ENCODE data around the gene FAM229A. TPM values are rescaled to one million over a fixed set of nuclear protein-coding genes. Genes with fewer than 3 reads are reported as not detected.

Gene FAM229A
- total and polyA plus RNA-seq, 2 of the 8 experiments (the other 6 are each of a cell fraction or from before 2014, with no cell fraction given): 4.1 to 4.2 TPM

DNA sequence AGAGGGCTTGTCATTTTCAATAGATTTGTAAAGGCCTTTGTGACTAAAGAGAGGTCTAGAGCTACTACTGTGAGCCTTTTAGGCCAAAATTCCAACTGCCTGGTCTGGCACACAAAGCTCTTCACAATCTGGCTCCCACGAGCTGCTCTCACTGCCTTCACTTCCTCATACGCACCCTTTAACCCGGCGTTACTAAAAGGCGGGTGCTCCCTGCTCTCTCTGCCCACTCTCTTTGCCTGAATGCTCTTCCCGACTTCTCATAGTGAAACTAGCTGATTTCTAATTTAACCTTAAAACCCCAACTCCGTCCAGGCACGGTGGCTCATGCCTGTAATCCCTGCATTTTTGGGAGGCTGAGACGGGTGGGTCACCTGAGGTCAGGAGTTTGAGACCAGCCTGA lies 17.8 kb upstream of the FAM229A start (continued):
- TF ChIP-seq, protein P1, sequence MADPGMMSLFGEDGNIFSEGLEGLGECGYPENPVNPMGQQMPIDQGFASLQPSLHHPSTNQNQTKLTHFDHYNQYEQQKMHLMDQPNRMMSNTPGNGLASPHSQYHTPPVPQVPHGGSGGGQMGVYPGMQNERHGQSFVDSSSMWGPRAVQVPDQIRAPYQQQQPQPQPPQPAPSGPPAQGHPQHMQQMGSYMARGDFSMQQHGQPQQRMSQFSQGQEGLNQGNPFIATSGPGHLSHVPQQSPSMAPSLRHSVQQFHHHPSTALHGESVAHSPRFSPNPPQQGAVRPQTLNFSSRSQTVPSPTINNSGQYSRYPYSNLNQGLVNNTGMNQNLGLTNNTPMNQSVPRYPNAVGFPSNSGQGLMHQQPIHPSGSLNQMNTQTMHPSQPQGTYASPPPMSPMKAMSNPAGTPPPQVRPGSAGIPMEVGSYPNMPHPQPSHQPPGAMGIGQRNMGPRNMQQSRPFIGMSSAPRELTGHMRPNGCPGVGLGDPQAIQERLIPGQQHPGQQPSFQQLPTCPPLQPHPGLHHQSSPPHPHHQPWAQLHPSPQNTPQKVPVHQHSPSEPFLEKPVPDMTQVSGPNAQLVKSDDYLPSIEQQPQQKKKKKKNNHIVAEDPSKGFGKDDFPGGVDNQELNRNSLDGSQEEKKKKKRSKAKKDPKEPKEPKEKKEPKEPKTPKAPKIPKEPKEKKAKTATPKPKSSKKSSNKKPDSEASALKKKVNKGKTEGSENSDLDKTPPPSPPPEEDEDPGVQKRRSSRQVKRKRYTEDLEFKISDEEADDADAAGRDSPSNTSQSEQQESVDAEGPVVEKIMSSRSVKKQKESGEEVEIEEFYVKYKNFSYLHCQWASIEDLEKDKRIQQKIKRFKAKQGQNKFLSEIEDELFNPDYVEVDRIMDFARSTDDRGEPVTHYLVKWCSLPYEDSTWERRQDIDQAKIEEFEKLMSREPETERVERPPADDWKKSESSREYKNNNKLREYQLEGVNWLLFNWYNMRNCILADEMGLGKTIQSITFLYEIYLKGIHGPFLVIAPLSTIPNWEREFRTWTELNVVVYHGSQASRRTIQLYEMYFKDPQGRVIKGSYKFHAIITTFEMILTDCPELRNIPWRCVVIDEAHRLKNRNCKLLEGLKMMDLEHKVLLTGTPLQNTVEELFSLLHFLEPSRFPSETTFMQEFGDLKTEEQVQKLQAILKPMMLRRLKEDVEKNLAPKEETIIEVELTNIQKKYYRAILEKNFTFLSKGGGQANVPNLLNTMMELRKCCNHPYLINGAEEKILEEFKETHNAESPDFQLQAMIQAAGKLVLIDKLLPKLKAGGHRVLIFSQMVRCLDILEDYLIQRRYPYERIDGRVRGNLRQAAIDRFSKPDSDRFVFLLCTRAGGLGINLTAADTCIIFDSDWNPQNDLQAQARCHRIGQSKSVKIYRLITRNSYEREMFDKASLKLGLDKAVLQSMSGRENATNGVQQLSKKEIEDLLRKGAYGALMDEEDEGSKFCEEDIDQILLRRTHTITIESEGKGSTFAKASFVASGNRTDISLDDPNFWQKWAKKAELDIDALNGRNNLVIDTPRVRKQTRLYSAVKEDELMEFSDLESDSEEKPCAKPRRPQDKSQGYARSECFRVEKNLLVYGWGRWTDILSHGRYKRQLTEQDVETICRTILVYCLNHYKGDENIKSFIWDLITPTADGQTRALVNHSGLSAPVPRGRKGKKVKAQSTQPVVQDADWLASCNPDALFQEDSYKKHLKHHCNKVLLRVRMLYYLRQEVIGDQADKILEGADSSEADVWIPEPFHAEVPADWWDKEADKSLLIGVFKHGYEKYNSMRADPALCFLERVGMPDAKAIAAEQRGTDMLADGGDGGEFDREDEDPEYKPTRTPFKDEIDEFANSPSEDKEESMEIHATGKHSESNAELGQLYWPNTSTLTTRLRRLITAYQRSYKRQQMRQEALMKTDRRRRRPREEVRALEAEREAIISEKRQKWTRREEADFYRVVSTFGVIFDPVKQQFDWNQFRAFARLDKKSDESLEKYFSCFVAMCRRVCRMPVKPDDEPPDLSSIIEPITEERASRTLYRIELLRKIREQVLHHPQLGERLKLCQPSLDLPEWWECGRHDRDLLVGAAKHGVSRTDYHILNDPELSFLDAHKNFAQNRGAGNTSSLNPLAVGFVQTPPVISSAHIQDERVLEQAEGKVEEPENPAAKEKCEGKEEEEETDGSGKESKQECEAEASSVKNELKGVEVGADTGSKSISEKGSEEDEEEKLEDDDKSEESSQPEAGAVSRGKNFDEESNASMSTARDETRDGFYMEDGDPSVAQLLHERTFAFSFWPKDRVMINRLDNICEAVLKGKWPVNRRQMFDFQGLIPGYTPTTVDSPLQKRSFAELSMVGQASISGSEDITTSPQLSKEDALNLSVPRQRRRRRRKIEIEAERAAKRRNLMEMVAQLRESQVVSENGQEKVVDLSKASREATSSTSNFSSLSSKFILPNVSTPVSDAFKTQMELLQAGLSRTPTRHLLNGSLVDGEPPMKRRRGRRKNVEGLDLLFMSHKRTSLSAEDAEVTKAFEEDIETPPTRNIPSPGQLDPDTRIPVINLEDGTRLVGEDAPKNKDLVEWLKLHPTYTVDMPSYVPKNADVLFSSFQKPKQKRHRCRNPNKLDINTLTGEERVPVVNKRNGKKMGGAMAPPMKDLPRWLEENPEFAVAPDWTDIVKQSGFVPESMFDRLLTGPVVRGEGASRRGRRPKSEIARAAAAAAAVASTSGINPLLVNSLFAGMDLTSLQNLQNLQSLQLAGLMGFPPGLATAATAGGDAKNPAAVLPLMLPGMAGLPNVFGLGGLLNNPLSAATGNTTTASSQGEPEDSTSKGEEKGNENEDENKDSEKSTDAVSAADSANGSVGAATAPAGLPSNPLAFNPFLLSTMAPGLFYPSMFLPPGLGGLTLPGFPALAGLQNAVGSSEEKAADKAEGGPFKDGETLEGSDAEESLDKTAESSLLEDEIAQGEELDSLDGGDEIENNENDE (IDR thresholded peaks at IDR 0.05; ENCODE audit: insufficient replicate concordance, low read length): no peak
- TF ChIP-seq MAFK (IDR thresholded peaks at IDR 0.05; ENCODE audit: low read depth, low read length) (no peak), RBBP5 (IDR thresholded peaks at IDR 0.05; ENCODE audit: borderline replicate concordance, low read depth, low read length) (no peak), RXRA (IDR thresholded peaks at IDR 0.05; ENCODE audit: insufficient read depth, low read depth, low read length) (no peak), BRCA1 (IDR thresholded peaks at IDR 0.05; ENCODE audit: low read depth, low read length) (no peak), GABPA (IDR thresholded peaks at IDR 0.05; ENCODE audit: borderline replicate concordance, insufficient read depth, low read length) (no peak), SP1 (IDR thresholded peaks at IDR 0.05; ENCODE audit: low read depth, low read length) (no peak), FOSL1 (IDR thresholded peaks at IDR 0.05; ENCODE audit: insufficient read depth, low read depth, low read length) (no peak)
